NCI-H2171 (cell line): ENCODE results near the gene DUS4L.
"Not testable (repeated sequence)": the region's sequence is repeated elsewhere in the genome, so short reads cannot be mapped to it uniquely, and the experiment has no call there.

Experiments
- DNase-seq: peaks from one replicate; lab custom pipeline; 2025; lab: John Stamatoyannopoulos, UW

Gene DUS4L

GRCh38 chr7:107563775-107564552 lies at the start of gene DUS4L, which contains the start of gene COG5:
DUS4L (plus strand) TSS chr7:107563971; CDS start chr7:107567071, 3,100 bp downstream.
COG5 (minus strand) TSS chr7:107563920; CDS start chr7:107563896, 24 bp downstream.
- peak; percentile 69 for DNase-seq

GRCh38 chr7:107526672-107527071 lies 37.1 kb upstream of the DUS4L start:
- DNase-seq = no peak

- DNase-seq = no peak
Measured at GRCh38 chr7:107527196-107527595, 36.6 kb upstream of the DUS4L start.

GRCh38 chr7:107528461-107528860 lies 35.3 kb upstream of the DUS4L start:
- no peak for DNase-seq

- DNase-seq = no peak
Measured at GRCh38 chr7:107530751-107531150, 33.0 kb upstream of the DUS4L start.

GRCh38 chr7:107534139-107534538 lies 29.6 kb upstream of the DUS4L start:
- no peak for DNase-seq

- DNase-seq = not testable (repeated sequence)
Measured at GRCh38 chr7:107537228-107537627, 26.5 kb upstream of the DUS4L start.

- no peak for DNase-seq
Measured at GRCh38 chr7:107538001-107538400, 25.8 kb upstream of the DUS4L start.

- no peak for DNase-seq
Measured at GRCh38 chr7:107543338-107543993, 20.3 kb upstream of the DUS4L start.

- DNase-seq = no peak
Measured at GRCh38 chr7:107544848-107545591, 18.8 kb upstream of the DUS4L start.

GRCh38 chr7:107551936-107552335 lies 11.8 kb upstream of the DUS4L start:
- no peak for DNase-seq

- DNase-seq = no peak
Measured at GRCh38 chr7:107555893-107556292, 7.9 kb upstream of the DUS4L start.

GRCh38 chr7:107559864-107560263 lies 3.9 kb upstream of the DUS4L start:
- no peak for DNase-seq

- DNase-seq = no peak
Measured at GRCh38 chr7:107560898-107561516, 2.8 kb upstream of the DUS4L start.

- no peak for DNase-seq
Measured at GRCh38 chr7:107563081-107563774, 543 bp upstream of the DUS4L start.

GRCh38 chr7:107564553-107565298 lies 955 bp downstream of the DUS4L start:
- no peak for DNase-seq

- no peak for DNase-seq
Measured at GRCh38 chr7:107570298-107570697, 6.5 kb downstream of the DUS4L start.

- no peak for DNase-seq
Measured at GRCh38 chr7:107573537-107573936, 9.8 kb downstream of the DUS4L start.

GRCh38 chr7:107579554-107579884 lies 15.7 kb downstream of the DUS4L start:
- DNase-seq = peak; percentile 22

- peak; percentile 73 for DNase-seq
Measured at GRCh38 chr7:107579885-107580715, 16.3 kb downstream of the DUS4L start, which contains the start of gene BCAP29. BCAP29 (plus strand) TSS chr7:107580246; CDS start chr7:107580773, 527 bp downstream.
